GM18499 (cell line): ENCODE measurements around the gene GIT2.
"Not testable (repeated sequence)": the region's sequence is repeated elsewhere in the genome, so short reads cannot be mapped to it uniquely, and the experiment has no call there.

Source experiments
- ATAC-seq: cut with Tn5 transposase; IDR thresholded peaks from one replicate; pipeline ENCODE4 v1.9.1; 2021; ENCODE audit warnings: moderate number of reproducible peaks; ENCODE audit not compliant: insufficient read depth, unreplicated experiment

The GIT2 gene

GRCh38 chr12:109926016-109926415, 70.2 kb downstream of the GIT2 start:
- ATAC-seq, result no peak

- ATAC-seq, result no peak
Measured at GRCh38 chr12:109925185-109925840, 70.9 kb downstream of the GIT2 start.

DNA sequence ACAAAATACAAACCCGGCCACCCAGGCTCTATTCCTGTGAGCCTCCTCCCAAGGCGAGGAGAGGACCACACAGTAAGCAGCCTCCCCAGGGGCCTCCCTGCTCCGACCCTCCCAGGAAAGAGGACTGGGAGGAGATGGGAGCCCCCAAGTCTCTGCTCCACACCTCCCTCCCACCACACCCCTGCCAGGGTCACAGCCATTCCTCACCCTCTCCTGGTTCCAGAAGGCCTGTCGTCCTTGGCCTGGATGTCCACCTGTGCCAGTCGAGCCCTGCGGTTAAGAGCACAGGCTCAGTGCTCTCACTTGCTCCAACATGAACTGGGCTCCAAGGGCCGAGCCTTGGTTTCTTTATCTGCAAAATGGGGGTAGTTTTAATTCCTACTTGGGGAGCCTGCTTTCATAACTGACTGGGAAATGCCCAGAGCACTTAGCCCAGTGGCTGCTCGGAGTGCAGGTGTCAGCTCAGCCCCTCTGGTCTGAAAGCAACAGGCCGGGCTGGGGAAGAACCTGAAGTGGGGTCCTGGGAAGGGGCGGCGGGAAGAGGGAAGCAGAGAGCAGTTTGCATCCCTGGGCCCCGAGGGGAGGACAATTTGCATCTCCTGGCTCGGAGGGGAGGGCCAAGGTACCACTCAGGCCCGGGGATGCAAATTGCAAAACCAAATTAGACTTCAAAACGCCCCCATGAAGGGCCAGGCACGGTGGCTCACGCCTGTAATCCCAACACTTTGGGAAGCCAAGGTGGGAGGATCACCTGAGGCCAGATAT, 72.5 kb downstream of the GIT2 start:
- ATAC-seq, result no peak

DNA sequence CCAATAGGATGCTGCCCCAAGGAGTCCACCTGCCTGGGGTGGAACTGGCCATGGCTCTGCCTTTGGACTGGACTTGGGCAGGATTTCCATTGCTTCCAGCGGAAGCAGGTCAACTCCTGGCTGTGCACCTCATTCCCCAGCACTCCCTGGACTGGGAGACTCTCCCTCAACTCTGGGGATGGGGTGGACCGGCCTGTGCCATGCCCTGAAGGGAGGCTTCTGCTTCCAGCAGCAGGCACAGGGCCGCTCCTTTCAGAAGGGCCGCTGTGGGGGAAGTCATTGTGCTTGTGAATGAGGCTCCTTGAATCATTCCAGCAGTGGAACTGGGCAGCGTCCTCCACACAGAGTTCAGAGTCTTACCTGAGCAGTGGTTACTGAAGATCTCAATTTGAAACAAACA, 73.1 kb downstream of the GIT2 start:
- ATAC-seq, result no peak

DNA sequence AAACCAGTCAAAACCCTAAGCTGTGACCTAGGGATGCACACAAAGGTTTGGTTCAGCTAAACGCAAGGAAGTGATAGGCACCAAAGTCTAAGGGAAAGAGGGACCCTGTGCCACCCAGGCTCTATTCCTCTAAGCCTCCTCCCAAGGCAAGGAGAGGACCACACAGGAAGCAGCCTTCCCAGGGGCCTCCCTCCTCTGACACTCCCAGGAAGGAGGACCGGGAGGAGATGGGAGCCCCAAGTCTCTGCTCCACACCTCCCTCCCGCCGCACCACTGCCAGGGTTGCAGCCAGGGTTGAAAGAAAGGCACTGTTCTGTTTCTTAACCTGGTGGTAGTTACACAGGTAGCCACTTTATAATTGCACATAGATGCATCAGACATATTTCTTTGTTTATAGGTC, 74.2 kb downstream of the GIT2 start:
- no peak for ATAC-seq

DNA sequence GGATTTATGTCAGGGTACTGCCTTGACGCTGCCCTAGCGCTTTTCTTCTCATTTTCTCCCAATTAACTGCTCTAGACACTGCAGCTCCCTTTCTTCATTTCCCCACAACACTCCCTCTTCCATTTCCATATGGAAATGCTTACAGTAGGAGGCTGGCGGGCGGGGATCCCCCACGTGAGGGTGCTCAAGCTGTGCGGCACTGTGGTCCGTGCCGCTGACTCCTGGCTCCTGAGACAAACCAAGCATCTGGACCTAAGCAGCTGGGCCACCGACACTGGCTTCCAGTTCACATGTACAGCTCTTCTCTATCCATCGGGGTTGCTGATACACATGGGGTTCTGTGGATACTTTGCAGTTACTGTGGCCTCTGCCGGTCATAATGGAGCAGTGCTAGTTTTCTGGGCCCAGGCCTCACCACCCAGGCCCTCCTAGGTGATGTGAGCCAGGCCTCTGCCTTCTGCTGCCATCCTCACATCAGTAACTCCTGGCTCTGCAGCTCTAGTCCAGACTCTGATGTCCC, 75.8 kb downstream of the GIT2 start:
- no peak for ATAC-seq

- no peak for ATAC-seq
Measured at GRCh38 chr12:109919456-109919855, 76.7 kb downstream of the GIT2 start.

GRCh38 chr12:109916045-109916444, 80.1 kb downstream of the GIT2 start:
- no peak for ATAC-seq

DNA sequence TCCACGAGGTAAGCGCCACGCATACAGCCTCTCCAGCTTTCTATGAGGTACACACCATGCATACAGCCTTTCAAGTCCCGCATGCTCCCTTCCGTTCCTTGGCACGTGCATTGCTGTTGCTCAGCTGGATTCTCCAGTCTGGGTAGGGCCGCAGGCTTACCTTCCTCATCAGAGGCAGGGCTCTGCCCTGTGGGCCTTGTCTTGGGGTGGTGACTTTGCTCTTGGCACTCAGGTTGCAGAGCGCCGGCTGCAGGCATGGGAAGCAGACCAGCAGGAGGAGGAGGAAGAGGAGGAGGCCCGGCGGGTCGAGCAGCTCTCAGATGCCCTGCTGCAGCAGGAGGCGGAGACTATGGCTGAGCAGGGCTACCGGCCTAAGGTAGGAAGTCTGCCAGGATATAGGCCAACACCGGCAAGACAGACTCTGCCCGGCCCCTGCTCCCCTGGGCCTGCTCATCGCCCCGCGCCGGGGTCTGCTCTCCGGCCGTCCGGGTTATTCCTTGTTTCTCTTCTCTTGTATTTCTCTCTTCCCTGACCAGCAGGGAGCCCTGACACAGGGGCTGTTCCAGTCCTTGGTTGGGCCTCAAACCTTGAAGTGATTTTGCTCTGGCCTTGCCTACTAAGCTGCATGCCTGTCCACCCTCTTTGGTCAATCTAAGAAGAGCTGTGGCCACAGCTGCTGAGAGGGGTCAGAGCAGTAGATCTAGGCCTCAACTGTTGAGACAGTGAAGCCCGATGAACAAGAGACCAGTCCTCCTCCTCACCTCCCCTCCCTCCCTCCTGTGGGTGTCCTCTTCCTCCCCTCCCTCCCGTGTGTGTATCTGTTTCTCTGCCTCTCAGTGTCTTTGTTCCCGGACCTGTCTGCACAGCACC, 80.8 kb downstream of the GIT2 start:
- ATAC-seq, result no peak

GRCh38 chr12:109914461-109914860, 81.7 kb downstream of the GIT2 start:
- ATAC-seq, result no peak

DNA sequence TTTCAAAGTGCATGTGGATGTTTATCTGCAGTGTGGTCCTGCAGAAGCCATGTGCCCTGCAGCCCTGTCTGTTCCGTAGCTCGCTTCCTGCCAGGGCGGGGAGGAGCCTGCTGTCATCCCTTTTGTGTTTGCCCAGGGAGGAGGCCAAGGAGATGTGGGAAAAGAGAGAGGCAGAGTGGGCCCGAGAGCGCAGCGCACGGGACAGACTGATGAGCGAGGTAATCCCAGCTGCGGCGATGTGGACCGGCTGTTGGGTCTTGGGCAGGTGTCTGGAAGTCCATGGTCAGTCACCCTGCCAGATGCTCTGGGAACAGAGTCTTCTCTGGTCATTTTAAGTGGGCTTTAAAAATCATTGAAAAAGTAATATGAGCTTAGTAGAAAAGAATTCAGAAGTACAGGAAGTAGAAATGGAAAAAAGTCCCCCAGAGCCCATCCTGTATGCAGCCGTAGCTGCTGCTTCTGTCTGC, 83.3 kb downstream of the GIT2 start:
- no peak for ATAC-seq

DNA sequence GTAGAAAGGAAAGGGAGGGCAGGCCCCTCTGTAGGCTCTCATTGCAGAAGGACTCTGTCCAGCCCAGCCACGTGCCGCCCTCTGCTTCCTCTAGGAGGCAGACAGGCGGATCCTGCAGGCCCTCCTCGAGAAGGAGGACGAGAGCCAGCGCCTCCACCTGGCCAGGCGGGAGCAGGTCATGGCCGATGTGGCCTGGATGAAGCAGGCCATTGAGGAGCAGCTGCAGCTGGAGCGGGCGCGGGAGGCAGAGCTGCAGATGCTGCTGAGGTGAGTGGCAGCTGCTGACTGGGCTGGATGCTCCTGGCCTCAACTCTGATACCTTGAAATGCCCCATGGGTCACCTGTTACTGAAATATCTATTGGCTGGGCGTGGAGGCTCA, 85.2 kb downstream of the GIT2 start:
- no peak for ATAC-seq

DNA sequence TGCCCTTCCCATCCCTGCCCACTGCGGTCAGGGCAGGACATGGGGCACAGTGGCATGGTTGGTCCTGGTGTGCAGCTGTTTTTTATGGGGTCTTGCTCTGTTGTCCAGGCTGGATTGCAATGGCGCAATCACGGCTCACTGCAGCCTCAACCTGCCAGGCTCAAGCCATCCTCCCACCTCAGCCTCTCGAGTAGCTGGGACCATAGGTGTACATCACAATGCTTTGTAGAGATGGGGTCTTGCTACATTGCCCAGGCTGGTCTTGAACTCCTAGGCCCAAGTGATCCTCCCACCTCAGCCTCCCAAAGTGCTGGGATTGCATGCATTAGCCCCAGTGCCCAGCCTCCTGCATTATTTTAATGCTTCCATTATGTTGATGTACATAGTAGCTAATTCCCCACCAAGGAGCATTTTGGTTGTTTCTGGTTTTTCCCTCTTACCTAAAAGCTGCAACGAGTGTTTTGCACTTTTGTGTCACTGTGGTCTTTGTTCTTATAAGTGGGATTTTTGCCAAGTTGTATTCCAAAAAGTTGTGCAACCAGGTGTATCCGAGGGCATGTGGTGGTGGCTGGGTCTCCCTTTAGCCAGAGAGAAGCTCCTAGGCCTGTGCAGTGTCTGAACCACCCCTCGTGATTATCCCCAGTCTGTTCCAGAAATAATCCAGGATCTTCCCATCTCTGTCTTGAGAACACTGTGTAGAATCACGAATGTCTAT, 85.8 kb downstream of the GIT2 start:
- no peak for ATAC-seq

DNA sequence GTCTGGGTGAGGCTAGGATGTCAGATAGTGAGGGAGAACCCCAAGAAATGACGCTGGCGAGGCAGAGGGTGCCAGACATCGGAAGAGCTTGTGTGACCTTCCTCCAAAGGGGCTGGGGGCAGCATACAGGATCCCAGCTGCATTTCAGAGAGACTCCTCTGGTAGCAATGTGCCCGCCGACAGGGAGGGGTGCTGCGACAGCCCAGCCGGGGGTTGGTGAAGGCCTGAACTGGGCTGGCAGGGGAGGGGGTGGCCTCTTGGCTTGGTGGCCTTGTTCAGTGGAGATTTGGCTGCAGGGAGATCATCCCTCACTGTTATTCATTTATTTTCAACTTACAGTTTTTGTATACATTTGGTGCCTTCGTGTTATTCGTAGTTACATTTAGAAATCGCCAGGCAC, 90.9 kb downstream of the GIT2 start:
- ATAC-seq, result no peak

GRCh38 chr12:109902891-109903418, 93.2 kb downstream of the GIT2 start:
- no peak for ATAC-seq

- no peak for ATAC-seq
Measured at GRCh38 chr12:109900752-109901580, 95.2 kb downstream of the GIT2 start.

- ATAC-seq, result no peak
Measured at GRCh38 chr12:109899783-109900751, 96.1 kb downstream of the GIT2 start, which contains the start of gene TCHP. Gene TCHP (plus strand): TSS chr12:109900274. CDS start chr12:109903027, 2,753 bp downstream.

DNA sequence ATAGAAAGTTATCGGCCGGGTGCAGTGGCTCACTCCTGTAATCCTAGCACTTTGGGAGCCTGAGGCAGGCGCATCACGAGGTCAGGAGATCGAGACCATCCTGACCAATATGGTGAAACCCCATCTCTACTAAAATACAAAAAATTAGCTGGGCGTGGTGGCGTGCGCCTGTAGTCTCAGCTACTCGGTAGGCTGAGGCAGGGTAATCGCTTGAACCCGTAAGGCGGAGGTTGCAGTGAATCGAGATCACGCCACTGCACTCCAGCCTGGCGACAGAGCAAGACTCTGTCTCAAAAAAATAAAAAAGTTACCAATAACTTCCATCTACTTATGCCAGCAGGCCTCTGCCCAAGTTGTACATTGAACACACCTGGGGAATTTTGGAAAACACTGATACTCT, 96.8 kb downstream of the GIT2 start:
- ATAC-seq, result not testable (repeated sequence)
